ENCODE measurements around the gene PPAT. TPM values are rescaled to one million over a fixed set of nuclear protein-coding genes. Genes with fewer than 3 reads are reported as not detected.

The PPAT gene
- total RNA-seq, 1 experiment from 2014 or later = 35.9 TPM

DNA sequence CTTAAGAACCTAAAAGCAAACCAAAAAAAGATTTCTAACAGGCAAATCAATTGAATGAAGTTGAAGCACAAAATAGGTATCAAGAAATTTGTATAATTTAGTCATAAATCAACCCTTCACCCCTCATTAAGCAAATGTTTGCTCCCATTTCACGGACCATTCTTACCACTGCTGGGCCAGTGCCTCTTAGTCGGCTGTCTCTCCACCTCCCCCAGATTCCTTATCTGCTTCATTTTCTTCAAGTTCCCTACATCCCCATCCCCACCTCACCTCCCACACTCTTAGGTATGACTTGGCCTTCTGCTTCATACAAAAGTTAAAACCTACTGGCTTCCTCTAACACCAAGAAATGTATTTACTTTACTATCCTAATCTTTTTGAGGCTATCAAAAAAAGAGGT lies 60.0 kb downstream of the PPAT start:
- DNase-seq = no peak
- Histone ChIP-seq H4K20me1 (ENCODE audit: low read length) (no peaks in the 10 kb centered on the region), H3F3A (ENCODE audit: low read length, unreplicated experiment) (no peaks in the 10 kb centered on the region), H3K4me2 (ENCODE audit: low read length) (no peak overlapping the region), H3K4me3 (ENCODE audit: low read length) (no peak overlapping the region), H3K9me2 (replicated peaks; ENCODE audit: low read length) (no peaks in the 10 kb centered on the region), H2AFZ (ENCODE audit: low read length) (no peak overlapping the region), H3K4me1 (ENCODE audit: insufficient read depth, low read length) (no peaks in the 10 kb centered on the region), H3K36me3 (ENCODE audit: low read depth, low read length) (no peaks in the 10 kb centered on the region), H3K27ac (ENCODE audit: low read length) (no peak overlapping the region), H3K9me3 (ENCODE audit: low read length) (no peaks in the 10 kb centered on the region), H3K9ac (ENCODE audit: low read length) (no peak overlapping the region), H3K79me2 (ENCODE audit: low read length) (no peaks in the 10 kb centered on the region), H3K27me3 (ENCODE audit: low read length) (no peaks in the 10 kb centered on the region)
- CTCF ChIA-PET = no interaction called here
- POLR2A ChIA-PET (ENCODE audit: unreplicated experiment) = no interaction called here
- intact Hi-C loops (cut with micrococcal nuclease) = no loop called here
- no peak for ATAC-seq
- no TSS peak for BruUV-seq (replicated peaks)
- TF ChIP-seq EZH2 (IDR thresholded peaks at IDR 0.05; ENCODE audit: low read length, unreplicated experiment) (no peak), EZH2phosphoT487 (IDR thresholded peaks at IDR 0.05; ENCODE audit: borderline replicate concordance, low read length) (no peak)
- TF ChIP-seq, protein P1, sequence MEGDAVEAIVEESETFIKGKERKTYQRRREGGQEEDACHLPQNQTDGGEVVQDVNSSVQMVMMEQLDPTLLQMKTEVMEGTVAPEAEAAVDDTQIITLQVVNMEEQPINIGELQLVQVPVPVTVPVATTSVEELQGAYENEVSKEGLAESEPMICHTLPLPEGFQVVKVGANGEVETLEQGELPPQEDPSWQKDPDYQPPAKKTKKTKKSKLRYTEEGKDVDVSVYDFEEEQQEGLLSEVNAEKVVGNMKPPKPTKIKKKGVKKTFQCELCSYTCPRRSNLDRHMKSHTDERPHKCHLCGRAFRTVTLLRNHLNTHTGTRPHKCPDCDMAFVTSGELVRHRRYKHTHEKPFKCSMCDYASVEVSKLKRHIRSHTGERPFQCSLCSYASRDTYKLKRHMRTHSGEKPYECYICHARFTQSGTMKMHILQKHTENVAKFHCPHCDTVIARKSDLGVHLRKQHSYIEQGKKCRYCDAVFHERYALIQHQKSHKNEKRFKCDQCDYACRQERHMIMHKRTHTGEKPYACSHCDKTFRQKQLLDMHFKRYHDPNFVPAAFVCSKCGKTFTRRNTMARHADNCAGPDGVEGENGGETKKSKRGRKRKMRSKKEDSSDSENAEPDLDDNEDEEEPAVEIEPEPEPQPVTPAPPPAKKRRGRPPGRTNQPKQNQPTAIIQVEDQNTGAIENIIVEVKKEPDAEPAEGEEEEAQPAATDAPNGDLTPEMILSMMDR (conservative IDR thresholded peaks at IDR 0.05; ENCODE audit: low read depth, low read length) = no peak

DNA sequence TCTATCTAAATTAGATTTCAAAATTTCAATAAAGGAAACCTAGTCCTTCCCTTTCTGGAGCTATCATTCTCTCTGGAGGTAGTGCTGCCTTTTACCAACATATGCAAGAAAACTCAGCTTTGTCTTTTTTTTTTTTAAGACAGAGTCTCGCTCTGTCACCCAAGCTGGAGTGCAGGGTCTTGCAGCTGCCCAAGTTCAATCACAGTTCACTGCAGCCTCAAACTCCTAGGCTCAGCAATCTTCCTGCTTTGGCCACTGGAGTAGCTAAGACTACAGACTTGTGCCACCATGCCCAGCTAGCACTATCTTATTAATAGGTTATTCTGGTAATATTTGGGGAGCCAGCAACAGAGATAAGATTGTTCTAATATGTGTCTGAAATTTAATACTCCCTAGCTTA lies 60.5 kb downstream of the PPAT start:
- ATAC-seq (no peak), DNase-seq (no peak)
- Histone ChIP-seq H3K4me3 (ENCODE audit: low read length) (no peak overlapping the region), H3F3A (ENCODE audit: low read length, unreplicated experiment) (no peaks in the 10 kb centered on the region), H3K27me3 (ENCODE audit: low read length) (no peaks in the 10 kb centered on the region), H3K4me1 (ENCODE audit: insufficient read depth, low read length) (no peaks in the 10 kb centered on the region), H3K9me2 (replicated peaks; ENCODE audit: low read length) (no peaks in the 10 kb centered on the region), H2AFZ (ENCODE audit: low read length) (no peak overlapping the region), H3K9ac (ENCODE audit: low read length) (no peak overlapping the region), H3K4me2 (ENCODE audit: low read length) (no peak overlapping the region), H3K36me3 (ENCODE audit: low read depth, low read length) (no peaks in the 10 kb centered on the region), H3K27ac (ENCODE audit: low read length) (no peak overlapping the region), H3K9me3 (ENCODE audit: low read length) (no peaks in the 10 kb centered on the region), H3K79me2 (ENCODE audit: low read length) (no peaks in the 10 kb centered on the region), H4K20me1 (ENCODE audit: low read length) (no peaks in the 10 kb centered on the region)
- CTCF ChIA-PET = interaction anchor here (0.5 kb wide), 1 partner anchor 488 kb away, joined by 5 read pairs; no protein-coding TSS in a partner anchor
- TF ChIP-seq EZH2phosphoT487 (IDR thresholded peaks at IDR 0.05; ENCODE audit: borderline replicate concordance, low read length) (no peak), EZH2 (IDR thresholded peaks at IDR 0.05; ENCODE audit: low read length, unreplicated experiment) (no peak)
- TF ChIP-seq, protein P1 (conservative IDR thresholded peaks at IDR 0.05; ENCODE audit: low read depth, low read length) = no peak
- intact Hi-C loops (cut with micrococcal nuclease) = no loop called here
- POLR2A ChIA-PET (ENCODE audit: unreplicated experiment) = interaction anchor here (0.7 kb wide), 2 partner anchors 11 to 719 kb away, joined by 3 to 4 read pairs; no protein-coding TSS in a partner anchor
- no TSS peak for BruUV-seq (replicated peaks)

GRCh38 chr4:56372774-56373173 lies 62.6 kb downstream of the PPAT start:
- Histone ChIP-seq H2AFZ (ENCODE audit: low read length) (no peak overlapping the region), H4K20me1 (ENCODE audit: low read length) (no peaks in the 10 kb centered on the region), H3K27me3 (ENCODE audit: low read length) (no peaks in the 10 kb centered on the region), H3K4me3 (ENCODE audit: low read length) (no peak overlapping the region), H3K4me2 (ENCODE audit: low read length) (no peak overlapping the region), H3K9ac (ENCODE audit: low read length) (no peak overlapping the region), H3K9me2 (replicated peaks; ENCODE audit: low read length) (no peaks in the 10 kb centered on the region), H3K27ac (ENCODE audit: low read length) (no peak overlapping the region), H3K79me2 (ENCODE audit: low read length) (no peaks in the 10 kb centered on the region), H3F3A (ENCODE audit: low read length, unreplicated experiment) (no peaks in the 10 kb centered on the region), H3K36me3 (ENCODE audit: low read depth, low read length) (no peaks in the 10 kb centered on the region; the same call in 1 of the 2 replicates), H3K4me1 (ENCODE audit: insufficient read depth, low read length) (no peaks in the 10 kb centered on the region), H3K9me3 (ENCODE audit: low read length) (no peaks in the 10 kb centered on the region)
- no peak for TF ChIP-seq EZH2phosphoT487 (IDR thresholded peaks at IDR 0.05; ENCODE audit: borderline replicate concordance, low read length)
- TF ChIP-seq, protein P1 (conservative IDR thresholded peaks at IDR 0.05; ENCODE audit: low read depth, low read length) = no peak
- TF ChIP-seq EZH2 (IDR thresholded peaks at IDR 0.05; ENCODE audit: low read length, unreplicated experiment) = no peak
- ATAC-seq = no peak
- ChIA-PET CTCF (no interaction called here), POLR2A (ENCODE audit: unreplicated experiment) (no interaction called here)
- intact Hi-C loops (cut with micrococcal nuclease) = no loop called here
- BruUV-seq (replicated peaks) = no TSS peak
- DNase-seq = no peak
